GM18508 (cell line): ENCODE results near the gene FGD4.
"Not testable (repeated sequence)": the region's sequence is repeated elsewhere in the genome, so short reads cannot be mapped to it uniquely, and the experiment has no call there.

ENCODE experiments used
- ATAC-seq: cut with Tn5 transposase; IDR thresholded peaks from one replicate; pipeline ENCODE4 v1.9.1; 2021; ENCODE audit warnings: moderate number of reproducible peaks; ENCODE audit not compliant: insufficient read depth, unreplicated experiment

The FGD4 gene

GRCh38 chr12:32548691-32549281 is 149.4 kb downstream of the FGD4 start:
- no peak for ATAC-seq

- ATAC-seq = no peak
Measured at GRCh38 chr12:32549675-32550079, 150.3 kb downstream of the FGD4 start.

- no peak for ATAC-seq
Measured at GRCh38 chr12:32551058-32551457, 151.7 kb downstream of the FGD4 start.

- peak; percentile 98 for ATAC-seq
Measured at GRCh38 chr12:32558903-32559302, 159.5 kb downstream of the FGD4 start.

- no peak for ATAC-seq
Measured at GRCh38 chr12:32559434-32559833, 160.1 kb downstream of the FGD4 start.

- no peak for ATAC-seq
Measured at GRCh38 chr12:32560520-32560919, 161.2 kb downstream of the FGD4 start.

- no peak for ATAC-seq
Measured at GRCh38 chr12:32561931-32562341, 162.6 kb downstream of the FGD4 start.

GRCh38 chr12:32562413-32562812 is 163.1 kb downstream of the FGD4 start:
- ATAC-seq = not testable (repeated sequence)

GRCh38 chr12:32566663-32567295 is 167.4 kb downstream of the FGD4 start:
- no peak for ATAC-seq

GRCh38 chr12:32567296-32567674 is 167.9 kb downstream of the FGD4 start:
- ATAC-seq = no peak

- ATAC-seq = no peak
Measured at GRCh38 chr12:32568228-32568627, 168.9 kb downstream of the FGD4 start.

- no peak for ATAC-seq
Measured at GRCh38 chr12:32569259-32569658, 169.9 kb downstream of the FGD4 start.

GRCh38 chr12:32574585-32574984 is 175.2 kb downstream of the FGD4 start:
- no peak for ATAC-seq

- ATAC-seq = no peak
Measured at GRCh38 chr12:32577328-32577727, 178.0 kb downstream of the FGD4 start.

- no peak for ATAC-seq
Measured at GRCh38 chr12:32583534-32583933, 184.2 kb downstream of the FGD4 start.

GRCh38 chr12:32585680-32586079 is 186.3 kb downstream of the FGD4 start:
- ATAC-seq = no peak

GRCh38 chr12:32586390-32586789 is 187.0 kb downstream of the FGD4 start:
- ATAC-seq = no peak

GRCh38 chr12:32587581-32588495 is 188.5 kb downstream of the FGD4 start:
- ATAC-seq = no peak

GRCh38 chr12:32588604-32589003 is 189.2 kb downstream of the FGD4 start:
- no peak for ATAC-seq

- ATAC-seq = no peak
Measured at GRCh38 chr12:32589165-32589865, 190.0 kb downstream of the FGD4 start.

- ATAC-seq = no peak
Measured at GRCh38 chr12:32595251-32595650, 195.9 kb downstream of the FGD4 start.
